ENCODE data around the gene PPP1R14B. TPM values are rescaled to one million over a fixed set of nuclear protein-coding genes. Genes with fewer than 3 reads are reported as not detected.

PPP1R14B gene
- total and polyA plus RNA-seq, 2 of the 13 experiments (the other 11 are each of a cell fraction or from before 2014, with no cell fraction given) = 110 to 148 TPM

GRCh38 chr11:64230171-64230984 is 16.4 kb downstream of the PPP1R14B start, which contains the start of gene DNAJC4 (continued):
- TF ChIP-seq SNAI1 (CRISPR knock-in tag; IDR thresholded peaks at IDR 0.05; ENCODE audit: borderline replicate concordance) (0 out of 2 replicates have a peak, but pooled peaks have one; percentile 58), TIGD3 (CRISPR knock-in tag; IDR thresholded peaks at IDR 0.05; ENCODE audit: borderline replicate concordance) (no peak), ATF6 (CRISPR knock-in tag; conservative IDR thresholded peaks at IDR 0.05) (no peak), ZBTB4 (CRISPR knock-in tag; IDR thresholded peaks at IDR 0.05; ENCODE audit: borderline replicate concordance) (0 out of 2 replicates have a peak, but pooled peaks have one; percentile 47), PREB (CRISPR knock-in tag; IDR thresholded peaks at IDR 0.05) (no peak), CC2D1A (CRISPR knock-in tag; IDR thresholded peaks at IDR 0.05) (no peak), CBFB (CRISPR knock-in tag; IDR thresholded peaks at IDR 0.05) (no peak), SMAD3 (CRISPR knock-in tag; IDR thresholded peaks at IDR 0.05) (0 out of 2 replicates have a peak, but pooled peaks have one; percentile 25), UBTF (CRISPR knock-in tag; IDR thresholded peaks at IDR 0.05) (peak; percentile 58; the same call in 1 of the 2 replicates), ZNF205 (CRISPR knock-in tag; IDR thresholded peaks at IDR 0.05) (no peak), EZH2 (conservative IDR thresholded peaks at IDR 0.05; ENCODE audit: low read depth, low read length) (no peak), ZNF550 (CRISPR knock-in tag; IDR thresholded peaks at IDR 0.05; ENCODE audit: borderline replicate concordance) (no peak), MXD1 (CRISPR knock-in tag; IDR thresholded peaks at IDR 0.05) (no peak; the same call in 1 of the 2 replicates), ZBTB7B (CRISPR knock-in tag; IDR thresholded peaks at IDR 0.05) (peak; percentile 85), NFE2L2 (IDR thresholded peaks at IDR 0.05; ENCODE audit: low read length) (no peak), POLR2AphosphoS5 (IDR thresholded peaks at IDR 0.05; ENCODE audit: low read depth, low read length) (peak; percentile 69), YEATS4 (CRISPR knock-in tag; IDR thresholded peaks at IDR 0.05; ENCODE audit: borderline replicate concordance) (peak; percentile 34; the same call in 1 of the 2 replicates), SP140L (CRISPR knock-in tag; IDR thresholded peaks at IDR 0.05; ENCODE audit: borderline replicate concordance) (no peak)

Measured in HepG2 (cell line).